NT2/D1 (cell line): ENCODE data around the gene IL20RB.

Experiments
- DNase-seq: peaks from one replicate; pipeline ENCODE4 v3.0.0-alpha.2; 2011; ENCODE audit warnings: low read depth, low spot score
- H3K27me3 ChIP-seq: 2 replicates; pipeline ENCODE4 v1.6.0; 2011; ENCODE audit warnings: mild to moderate bottlenecking; ENCODE audit not compliant: insufficient read length, insufficient read depth
- H3K36me3 ChIP-seq: 2 replicates; pipeline ENCODE4 v1.6.1; 2011; ENCODE audit warnings: mild to moderate bottlenecking, low read length, mixed read lengths; ENCODE audit not compliant: insufficient read depth, insufficient read length
- H3K4me1 ChIP-seq: 2 replicates; pipeline ENCODE4 v1.5.1; 2011; ENCODE audit not compliant: insufficient read depth, insufficient read length
- H3K4me3 ChIP-seq: 2 replicates; pipeline ENCODE4 v1.5.1; 2011; ENCODE audit warnings: low read depth; ENCODE audit not compliant: insufficient read length
- H3K9ac ChIP-seq: 2 replicates; pipeline ENCODE4 v1.6.0; 2011; ENCODE audit warnings: low read depth; ENCODE audit not compliant: insufficient read length
- H3K9me3 ChIP-seq: 2 replicates; pipeline ENCODE4 v1.5.1; 2011; ENCODE audit warnings: mild to moderate bottlenecking, low read length; ENCODE audit not compliant: insufficient read depth
- SUZ12 ChIP-seq: IDR thresholded peaks from 2 replicates; pipeline ENCODE4 v1.6.1; 2011; ENCODE audit not compliant: insufficient read length, insufficient read depth; ENCODE audit errors: extremely low read depth
- YY1 ChIP-seq: IDR thresholded peaks from 2 replicates; pipeline ENCODE4 v1.6.1; 2011; ENCODE audit not compliant: insufficient read length, insufficient read depth
- ZNF274 ChIP-seq: IDR thresholded peaks from 2 replicates; pipeline ENCODE4 v1.6.1; 2011; ENCODE audit warnings: mild to moderate bottlenecking, low read depth, low read length

The IL20RB gene

DNA sequence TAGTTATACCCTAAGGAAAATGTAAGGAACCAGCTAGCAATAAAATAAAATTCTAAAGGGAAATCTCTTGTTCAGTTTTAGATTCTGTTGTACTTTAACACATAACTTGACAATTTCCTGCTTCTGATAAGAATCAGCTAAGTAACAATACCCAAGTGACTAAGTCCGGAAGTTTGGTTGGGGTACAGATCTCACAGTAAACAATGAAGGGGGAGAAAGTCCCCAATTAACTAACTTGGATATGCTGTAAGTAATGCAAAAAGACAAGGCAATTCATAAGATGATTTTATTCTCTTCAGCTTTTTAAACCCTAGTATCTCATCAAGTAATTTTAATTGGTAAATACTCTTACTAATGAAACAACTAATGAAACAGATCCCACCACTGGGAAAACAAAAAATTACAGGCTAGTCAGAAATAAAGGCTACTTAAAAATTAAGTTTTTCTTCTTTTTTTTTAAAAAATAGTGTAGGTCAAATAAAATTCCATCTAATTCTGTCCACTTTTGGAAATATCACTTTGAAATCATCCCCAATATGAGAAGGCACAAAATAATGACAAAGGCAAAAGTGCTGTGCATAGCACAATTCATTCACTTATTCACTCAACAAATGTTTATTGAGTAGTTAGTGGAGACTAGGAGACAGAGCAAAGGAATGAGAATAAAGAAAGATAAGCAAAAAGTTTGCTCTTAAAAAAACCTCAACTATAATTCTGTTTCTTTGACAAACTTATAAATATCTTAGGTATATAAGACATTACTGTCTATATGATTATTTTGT is 37.8 kb upstream of the IL20RB start:
- no peak for DNase-seq
- no peak overlapping the region for H3K9ac ChIP-seq
- no peaks in the 10 kb centered on the region for H3K9me3 ChIP-seq
- no peaks in the 10 kb centered on the region for H3K36me3 ChIP-seq
- no peaks in the 10 kb centered on the region for H3K4me1 ChIP-seq
- TF ChIP-seq YY1 = no peak
- no peak for TF ChIP-seq ZNF274
- no peak for TF ChIP-seq SUZ12
- H3K27me3 ChIP-seq = no peaks in the 10 kb centered on the region
- H3K4me3 ChIP-seq = no peak overlapping the region

GRCh38 chr3:136920904-136921611 is 36.7 kb upstream of the IL20RB start:
- H3K27me3 ChIP-seq = no peaks in the 10 kb centered on the region
- no peak for DNase-seq
- H3K4me3 ChIP-seq = no peak overlapping the region
- H3K4me1 ChIP-seq = no peaks in the 10 kb centered on the region
- no peak overlapping the region for H3K9ac ChIP-seq
- H3K9me3 ChIP-seq = no peaks in the 10 kb centered on the region
- TF ChIP-seq SUZ12 (no peak), ZNF274 (no peak), YY1 (no peak)
- no peaks in the 10 kb centered on the region for H3K36me3 ChIP-seq

GRCh38 chr3:136925425-136926190 is 32.2 kb upstream of the IL20RB start:
- H3K4me3 ChIP-seq = no peak overlapping the region
- no peak for DNase-seq
- no peaks in the 10 kb centered on the region for H3K9me3 ChIP-seq

GRCh38 chr3:136928240-136928639 is 29.5 kb upstream of the IL20RB start:
- Histone ChIP-seq H3K4me1 (no peaks in the 10 kb centered on the region), H3K9me3 (no peaks in the 10 kb centered on the region), H3K36me3 (peaks cover 23% of the 10 kb centered on the region), H3K9ac (no peak overlapping the region), H3K4me3 (no peak overlapping the region), H3K27me3 (no peaks in the 10 kb centered on the region)
- no peak for DNase-seq
- TF ChIP-seq ZNF274 = no peak
- TF ChIP-seq YY1 = no peak
- TF ChIP-seq SUZ12 = no peak

More at GRCh38 chr3:136925425-136926190, 32.2 kb upstream of the IL20RB start:
- Histone ChIP-seq H3K9ac (no peak overlapping the region), H3K36me3 (peaks cover 21% of the 10 kb centered on the region), H3K27me3 (no peaks in the 10 kb centered on the region), H3K4me1 (no peaks in the 10 kb centered on the region)
- TF ChIP-seq SUZ12 = no peak
- TF ChIP-seq ZNF274 = no peak
- no peak for TF ChIP-seq YY1

DNA sequence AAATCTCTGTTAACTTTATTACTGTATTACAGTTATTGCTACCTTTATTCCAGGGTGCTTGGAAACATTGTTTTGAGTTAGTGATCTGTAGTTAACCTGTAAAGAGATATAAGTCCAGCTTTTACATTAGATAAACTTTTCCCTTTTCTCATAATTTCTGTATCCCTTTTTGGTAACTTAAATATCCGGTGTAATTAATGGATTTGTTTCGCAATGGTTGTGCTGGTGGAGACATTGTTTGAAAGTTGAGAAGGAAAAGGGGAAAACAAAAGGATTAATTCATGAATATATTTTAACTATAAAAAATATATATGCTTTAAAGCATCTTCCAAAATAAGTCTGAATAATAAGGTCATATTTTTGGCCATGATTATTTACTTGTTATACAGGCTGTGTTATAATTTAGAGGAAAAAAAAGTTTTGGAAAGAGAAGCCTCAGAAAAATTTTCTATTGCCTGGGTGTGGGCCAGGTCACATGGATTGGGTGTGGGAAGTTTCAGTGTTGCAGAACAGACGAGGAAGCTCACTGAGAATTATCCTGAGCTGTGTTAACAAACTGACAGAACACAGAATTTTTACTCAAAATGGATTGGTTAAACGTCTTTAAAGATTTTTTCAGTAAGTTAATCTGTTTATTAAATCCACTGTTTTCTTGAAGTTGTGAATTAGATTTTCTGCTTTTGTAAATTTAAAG is 27.7 kb upstream of the IL20RB start:
- H3K36me3 ChIP-seq = peaks cover 26% of the 10 kb centered on the region
- DNase-seq = no peak
- H3K9me3 ChIP-seq = no peaks in the 10 kb centered on the region
- no peak overlapping the region for H3K4me3 ChIP-seq
- TF ChIP-seq ZNF274 = no peak
- no peak for TF ChIP-seq YY1
- no peak for TF ChIP-seq SUZ12
- no peaks in the 10 kb centered on the region for H3K27me3 ChIP-seq
- H3K4me1 ChIP-seq = no peaks in the 10 kb centered on the region
- H3K9ac ChIP-seq = no peak overlapping the region

GRCh38 chr3:136931606-136932005 is 26.2 kb upstream of the IL20RB start:
- H3K9ac ChIP-seq = no peak overlapping the region
- H3K36me3 ChIP-seq = peaks cover 26% of the 10 kb centered on the region
- H3K9me3 ChIP-seq = no peaks in the 10 kb centered on the region
- TF ChIP-seq YY1 (no peak), ZNF274 (no peak), SUZ12 (no peak)
- no peaks in the 10 kb centered on the region for H3K4me1 ChIP-seq
- no peaks in the 10 kb centered on the region for H3K27me3 ChIP-seq
- H3K4me3 ChIP-seq = no peak overlapping the region
- DNase-seq = no peak

DNA sequence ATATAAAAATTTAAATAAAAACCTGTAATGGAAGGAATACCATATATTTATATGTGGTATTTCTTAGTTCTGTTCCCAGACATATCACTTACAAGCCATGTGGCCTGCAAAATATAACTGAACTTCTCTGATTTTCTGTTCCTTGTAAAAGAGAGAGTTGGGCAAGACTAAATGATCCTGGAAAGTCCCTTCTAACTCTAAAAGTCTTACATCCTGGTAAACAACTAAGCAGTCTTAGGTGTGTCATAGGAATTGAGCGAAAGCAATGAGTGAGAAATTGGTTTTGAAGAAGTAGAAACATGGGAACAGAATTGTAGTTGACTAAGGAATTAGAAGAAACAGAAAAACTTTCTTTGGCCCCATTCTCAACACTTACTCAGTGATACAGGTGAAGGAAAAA is 25.3 kb upstream of the IL20RB start:
- Histone ChIP-seq H3K36me3 (peaks cover 26% of the 10 kb centered on the region), H3K9ac (no peak overlapping the region), H3K4me3 (no peak overlapping the region), H3K9me3 (no peaks in the 10 kb centered on the region), H3K27me3 (no peaks in the 10 kb centered on the region), H3K4me1 (no peaks in the 10 kb centered on the region)
- no peak for DNase-seq
- TF ChIP-seq SUZ12 (no peak), ZNF274 (no peak), YY1 (no peak)
